GM12878 (cell line): Measurements from ENCODE around the gene NUP205. TPM values are rescaled to one million over a fixed set of nuclear protein-coding genes. Genes with fewer than 3 reads are reported as not detected.

Experiments used
- ATAC-seq: fragments of 200-7000 bp; cut with Tn5 transposase; 3 replicates; pipeline ENCODE4 v1.9.1; 2020; ENCODE audit warnings: mild to moderate bottlenecking, moderate library complexity
- BruUV-seq: library from RNA; stranded (reverse); fragments of 400-500 nt; replicated peaks from 2 replicates; lab custom pipeline; 2021; lab: Mats Ljungman, UMichigan
- CTCF ChIA-PET: fragments of 300-600 bp; sonication (Branson Sonifier 250); formaldehyde crosslinking; extraction: SDS; loops from one replicate; lab custom pipeline; 2021; ENCODE audit warnings: inconsistent platforms; lab: Yijun Ruan, JAX
- POLR2A ChIA-PET: fragments of 350-600 bp; formaldehyde crosslinking; extraction: SDS; loops from one replicate; lab custom pipeline; 2021; ENCODE audit warnings: inconsistent platforms; lab: Charles Lee
- RAD21 ChIA-PET: fragments of 300-600 bp; sonication (Branson Sonifier 250); formaldehyde crosslinking; loops from one replicate; lab custom pipeline; 2023; ENCODE audit warnings: antibody characterized with exemption; ENCODE audit not compliant: unreplicated experiment; lab: Charles Lee
- SMC1A ChIA-PET: fragments of 300-600 bp; sonication (Branson Sonifier 250); formaldehyde crosslinking; loops from one replicate; lab custom pipeline; 2023; ENCODE audit not compliant: unreplicated experiment, uncharacterized antibody; lab: Charles Lee
- DNase-seq: peaks from one replicate; pipeline ENCODE4 v3.0.0-alpha.2; 2011; ENCODE audit warnings: low read depth, low spot score
- FAIRE-seq: peaks from 3 replicates; lab custom pipeline; 2011; peaks lifted over from hg19 to GRCh38; lab: Jason Lieb, UNC
- H2AFZ ChIP-seq: 2 replicates; pipeline ENCODE4 v1.6.0; 2011; ENCODE audit warnings: low read depth, low read length, control low read depth; ENCODE audit not compliant: control insufficient read depth
- H3K27ac ChIP-seq: 2 replicates; pipeline ENCODE4 v1.5.1; 2011; ENCODE audit warnings: control low read depth; ENCODE audit not compliant: control insufficient read depth, insufficient read depth
- H3K27me3 ChIP-seq, 2 experiments: replicated peaks in 1 of 2; 2 replicates each; pipeline versions ENCODE4 v1.6.0 to v1.6.1; 2011; ENCODE audit warnings: low read length in 1 of 2; ENCODE audit not compliant: control insufficient read depth in 2 of 2, insufficient read depth in 2 of 2
- H3K36me3 ChIP-seq, 2 experiments: 2 replicates each; pipeline ENCODE4 v1.5.1; 2011; ENCODE audit warnings: low read length in 1 of 2; ENCODE audit not compliant: control insufficient read depth in 2 of 2, insufficient read depth in 2 of 2
- H3K4me1 ChIP-seq: 2 replicates; pipeline ENCODE4 v1.6.1; 2011; ENCODE audit warnings: mild to moderate bottlenecking, low read length, moderate library complexity, mixed read lengths; ENCODE audit not compliant: control insufficient read depth, insufficient read depth
- H3K4me2 ChIP-seq: 2 replicates; pipeline ENCODE4 v1.6.0; 2011; ENCODE audit warnings: control low read depth; ENCODE audit not compliant: control insufficient read depth, insufficient read depth
- H3K4me3 ChIP-seq: fragments of 200-600 bp; sonication (generic); 2 replicates; pipeline ENCODE4 v1.5.1; 2016
- H3K79me2 ChIP-seq: 2 replicates; pipeline ENCODE4 v1.6.0; 2011; ENCODE audit warnings: low read length; ENCODE audit not compliant: control insufficient read depth, insufficient read depth
- H3K9ac ChIP-seq: 2 replicates; pipeline ENCODE4 v1.8.0; 2011; ENCODE audit warnings: low read length, control low read depth, mixed read lengths; ENCODE audit not compliant: control insufficient read depth, insufficient read depth
- H3K9me3 ChIP-seq: replicated peaks from 3 replicates; pipeline ENCODE4 v1.5.1; 2011; ENCODE audit warnings: mild to moderate bottlenecking, low read length; ENCODE audit not compliant: control insufficient read depth, insufficient read depth
- H4K20me1 ChIP-seq: 2 replicates; pipeline ENCODE4 v1.6.0; 2011; ENCODE audit not compliant: control insufficient read depth, insufficient read depth
- KDM1A ChIP-seq: fragments of 200-600 bp; sonication (generic); IDR thresholded peaks from 2 replicates; pipeline ENCODE4 v1.6.1; 2016; ENCODE audit warnings: borderline replicate concordance
- KLF5 ChIP-seq: fragments of 450-650 bp; IDR thresholded peaks from 2 replicates; pipeline ENCODE4 v1.6.1; 2014; ENCODE audit warnings: mild to moderate bottlenecking; ENCODE audit not compliant: partially characterized antibody
- MAX ChIP-seq: IDR thresholded peaks from 2 replicates; pipeline ENCODE4 v1.6.1; 2012; ENCODE audit warnings: low read depth, low read length, improper control_type of control experiment
- MEF2B ChIP-seq: fragments of 450-650 bp; IDR thresholded peaks from 2 replicates; pipeline ENCODE4 v1.6.1; 2018; ENCODE audit warnings: mild to moderate bottlenecking, moderate library complexity; ENCODE audit not compliant: partially characterized antibody, poor library complexity, severe bottlenecking
- NFXL1 ChIP-seq: fragments of 450-650 bp; IDR thresholded peaks from 2 replicates; pipeline ENCODE4 v1.6.1; 2017; ENCODE audit warnings: antibody characterized with exemption, mild to moderate bottlenecking, borderline replicate concordance
- NR2C1 ChIP-seq: fragments of 450-650 bp; IDR thresholded peaks from 2 replicates; pipeline ENCODE4 v1.6.1; 2017; ENCODE audit warnings: antibody characterized with exemption, mild to moderate bottlenecking, moderate library complexity
- SMAD1 ChIP-seq: fragments of 450-650 bp; IDR thresholded peaks from 2 replicates; pipeline ENCODE4 v1.6.1; 2018; ENCODE audit warnings: mild to moderate bottlenecking, low read depth; ENCODE audit not compliant: partially characterized antibody
- TCF12 ChIP-seq: IDR thresholded peaks from 2 replicates; pipeline ENCODE4 v1.6.1; 2011; ENCODE audit warnings: low read depth, mild to moderate bottlenecking, low read length
- TCF7 ChIP-seq: IDR thresholded peaks from 2 replicates; pipeline ENCODE4 v1.6.1; 2014; ENCODE audit warnings: antibody characterized with exemption, borderline replicate concordance
- YY1 ChIP-seq: IDR thresholded peaks from 2 replicates; pipeline ENCODE4 v1.6.1; 2011; ENCODE audit warnings: low read depth, mild to moderate bottlenecking, low read length
- ZBED1 ChIP-seq: IDR thresholded peaks from 2 replicates; pipeline ENCODE4 v1.6.1; 2016; ENCODE audit warnings: borderline replicate concordance
- ZNF217 ChIP-seq: fragments of 450-650 bp; IDR thresholded peaks from 2 replicates; pipeline ENCODE4 v1.6.1; 2017; ENCODE audit warnings: antibody characterized with exemption, mild to moderate bottlenecking
- ZSCAN29 ChIP-seq: fragments of 450-650 bp; IDR thresholded peaks from 2 replicates; pipeline ENCODE4 v1.6.1; 2017; ENCODE audit warnings: mild to moderate bottlenecking, moderate library complexity
- WGBS: methylation state at CpG from one replicate; pipeline ENCODE4 v1.1.6; 2016; ENCODE audit warnings: low lambda C conversion rate; ENCODE audit not compliant: insufficient replicate concordance, insufficient coverage; ENCODE audit errors: missing lambda C conversion rate; 5-methylcytosine and 5-hydroxymethylcytosine counted together
- in situ Hi-C: fragments of 300-500 bp; cut with MboI; formaldehyde crosslinking; loops from 9 replicates; pipeline ENCODE4 v1.14.3; 2018; ENCODE audit warnings: mixed read lengths
- intact Hi-C: fragments of 100-400 bp; cut with micrococcal nuclease; formaldehyde crosslinking; loops from one replicate; pipeline ENCODE4 v1.14.2; 2022; ENCODE audit not compliant: unreplicated experiment
- polyA plus RNA-seq, 11 experiments: library from polyadenylated mRNA; depleted of rRNA in 4 of 11; unstranded in 6 of 11; stranded (reverse) in 5 of 11; fragments of >200 nt; fragmentation: Nextera tagmentation in 4 of 11; fragmentation: Illumina TruSeq in 1 of 11; extraction: Ambion mirVana in 4 of 11; extraction: Trizol in 1 of 11; gene quantifications; 1 replicate in 1 of 11; 2 replicates in 10 of 11; pipeline versions ENCODE4 v1.2.1 to v1.2.3, GENCODE V29; 2011 to 2016; ENCODE audit warnings: inconsistent platforms in 2 of 11, missing spikeins in 2 of 11, low read depth in 1 of 11
- total RNA-seq, 4 experiments: library from RNA; depleted of rRNA in 3 of 4; stranded (reverse); fragments of >200 nt in 3 of 4; fragmentation: Illumina TruSeq in 1 of 4; extraction: Trizol in 1 of 4; gene quantifications; 2 replicates each; pipeline versions ENCODE4 v1.2.1 to v1.2.3, GENCODE V29; 2013 to 2021

The NUP205 gene
- total and polyA plus RNA-seq, 10 of the 15 experiments (the other 5 are each of a cell fraction or from before 2014, with no cell fraction given), result 41.4 to 110 (median 85.9) TPM

GRCh38 chr7:135602304-135602703 lies 44.6 kb downstream of the NUP205 start:
- no peak for FAIRE-seq
- Histone ChIP-seq H4K20me1 (no peaks in the 10 kb centered on the region), H3K27me3 (no peaks in the 10 kb centered on the region), H3K79me2 (no peaks in the 10 kb centered on the region), H3K4me2 (no peak overlapping the region), H3K27ac (no peak overlapping the region), H2AFZ (no peak overlapping the region), H3K9me3 (no peaks in the 10 kb centered on the region), H3K4me1 (no peaks in the 10 kb centered on the region), H3K36me3 (peaks cover 0 to 54% of the 10 kb centered on the region in 2 experiments; a peak in 3 of 4 replicates), H3K9ac (no peak overlapping the region), H3K4me3 (no peak overlapping the region)
- SMC1A ChIA-PET, result interaction anchor here (1.0 to 1.5 kb wide), 2 partner anchors 11 to 12 kb away, joined by 3 read pairs; no protein-coding TSS in a partner anchor
- in situ Hi-C loops, result no loop called here
- RAD21 ChIA-PET, result interaction anchor here (0.6 kb wide), 1 partner anchor 327 kb away, joined by 3 read pairs; no protein-coding TSS in a partner anchor
- intact Hi-C loops, result no loop called here
- no peak for ATAC-seq
- TF ChIP-seq TCF7 (no peak), ZNF217 (no peak), SMAD1 (no peak), NFXL1 (no peak), NR2C1 (no peak), MEF2B (no peak), TCF12 (no peak), ZBED1 (no peak), YY1 (no peak), KDM1A (no peak), MAX (no peak), KLF5 (no peak), ZSCAN29 (no peak)
- no TSS peak for BruUV-seq
- POLR2A ChIA-PET, result no interaction called here
- 92% methylated on average over 1 of the region's 1 CpG for WGBS
- CTCF ChIA-PET, result interaction anchor here (0.7 to 3.1 kb wide), 3 partner anchors 17 to 328 kb away, joined by 3 to 7 read pairs (median 4); no protein-coding TSS in a partner anchor
- no peak for DNase-seq
